ENCODE data around the gene CEP170B.
"Not testable (repeated sequence)": the region's sequence is repeated elsewhere in the genome, so short reads cannot be mapped to it uniquely, and the experiment has no call there.

CEP170B gene

GRCh38 chr14:104932676-104933631 lies 67.9 kb downstream of the CEP170B start:
- peak; percentile 63 to 83 (median 69) for DNase-seq

GRCh38 chr14:104933746-104934733 lies 69.0 kb downstream of the CEP170B start:
- no peak for DNase-seq

DNA sequence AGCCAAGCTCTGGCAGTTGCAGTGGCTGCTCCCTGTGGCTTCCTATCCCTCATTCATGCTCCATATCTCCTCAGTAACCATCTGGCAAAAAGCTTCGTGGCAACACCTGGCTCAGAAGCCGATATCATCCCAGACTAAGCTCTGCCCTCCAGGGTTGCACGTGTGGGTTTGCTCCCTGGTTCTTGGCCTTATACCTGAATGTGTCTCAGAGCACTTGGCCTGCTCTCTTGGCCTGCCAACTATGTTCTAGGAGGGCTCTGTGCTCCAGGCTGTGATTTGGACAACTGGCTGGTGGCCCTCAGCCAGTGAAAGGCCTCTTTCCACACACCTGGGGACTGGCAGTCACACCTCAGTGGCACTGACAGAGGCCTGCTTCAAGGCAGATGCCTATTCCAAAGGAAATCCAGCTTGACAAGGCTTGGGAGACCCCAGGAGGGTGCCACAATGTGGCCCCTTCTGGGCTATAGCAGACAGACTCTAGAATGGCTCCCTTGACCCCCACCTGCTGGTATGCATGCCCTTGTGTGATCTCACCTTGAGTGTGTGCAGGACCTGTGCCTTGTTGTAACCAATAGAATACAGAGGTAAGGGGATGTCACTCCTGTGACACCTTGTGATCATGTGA lies 70.1 kb downstream of the CEP170B start:
- no peak for DNase-seq

DNA sequence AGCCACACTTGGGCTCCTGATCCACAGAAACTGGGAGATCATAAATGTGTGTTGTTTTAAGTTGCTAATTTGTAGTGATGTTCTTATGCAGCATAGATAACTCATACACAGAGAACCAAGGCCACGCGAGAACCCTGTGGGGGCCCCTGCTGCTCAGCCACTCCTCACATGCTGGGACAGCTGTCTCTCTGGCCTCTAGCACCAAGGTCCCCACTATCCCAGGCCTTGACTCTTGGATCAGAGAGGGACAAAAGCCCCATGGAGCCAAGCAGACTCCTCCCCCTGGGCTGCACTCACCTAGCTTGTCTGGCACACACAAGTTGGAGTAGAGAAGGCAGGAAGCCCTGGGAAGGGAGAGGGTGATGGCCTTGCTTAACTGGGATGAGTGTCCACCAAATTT lies 70.9 kb downstream of the CEP170B start:
- DNase-seq, result no peak

- no peak for DNase-seq
These were observed 71.5 kb downstream of the CEP170B start for GRCh38 chr14:104936361-104937155.

DNA sequence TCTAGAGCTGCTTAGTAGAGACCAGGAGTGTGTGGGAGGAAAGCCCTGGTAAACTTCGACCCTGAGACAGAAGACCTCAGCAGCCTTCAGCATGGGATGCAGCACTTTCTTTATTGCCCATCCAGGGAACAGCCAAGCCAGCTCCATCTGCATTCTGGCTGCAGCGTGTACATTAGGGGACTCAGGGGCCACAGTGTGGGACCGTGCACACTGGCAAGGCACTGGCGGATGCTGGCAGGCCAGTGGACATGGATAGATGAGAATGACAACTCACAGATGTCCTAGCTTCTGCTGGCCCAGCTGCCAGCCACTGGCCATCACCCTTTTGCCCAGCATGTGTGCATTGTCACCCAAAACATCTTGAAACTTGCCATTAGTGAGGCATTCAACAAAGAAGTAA lies 72.1 kb downstream of the CEP170B start:
- no peak for DNase-seq

DNA sequence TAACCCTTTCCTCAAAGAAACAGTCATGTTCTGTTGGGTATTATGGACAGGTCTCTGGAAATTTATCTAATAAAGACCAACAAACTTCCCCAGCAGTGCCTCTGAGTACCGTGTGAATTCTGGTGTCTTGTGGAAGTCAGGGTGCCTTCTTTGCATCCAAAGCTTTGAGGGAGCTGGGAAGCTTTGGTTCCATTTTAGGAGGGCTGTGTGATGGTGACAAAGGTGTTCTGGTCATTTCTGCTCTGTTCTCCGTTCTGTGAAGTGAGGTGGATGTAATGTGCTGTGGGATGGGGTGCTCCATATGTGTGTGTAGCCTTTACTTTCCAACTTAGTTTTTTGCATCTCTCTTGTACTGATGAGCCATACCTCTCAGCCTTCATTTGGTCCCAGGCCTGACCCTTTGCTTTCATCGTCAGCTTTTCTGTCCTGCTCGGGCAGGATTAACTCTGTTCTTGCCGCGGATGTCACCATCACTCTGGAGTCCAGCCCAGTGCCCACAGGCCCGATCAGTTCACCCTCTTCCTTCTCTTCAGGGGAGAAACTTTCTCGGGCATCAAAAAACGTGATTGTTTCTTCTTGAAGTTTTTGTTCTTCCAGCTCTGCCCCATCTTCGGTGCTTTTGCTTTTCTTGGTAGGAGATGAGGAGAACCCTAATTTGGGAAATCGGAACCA lies 72.8 kb downstream of the CEP170B start:
- DNase-seq, result no peak

DNA sequence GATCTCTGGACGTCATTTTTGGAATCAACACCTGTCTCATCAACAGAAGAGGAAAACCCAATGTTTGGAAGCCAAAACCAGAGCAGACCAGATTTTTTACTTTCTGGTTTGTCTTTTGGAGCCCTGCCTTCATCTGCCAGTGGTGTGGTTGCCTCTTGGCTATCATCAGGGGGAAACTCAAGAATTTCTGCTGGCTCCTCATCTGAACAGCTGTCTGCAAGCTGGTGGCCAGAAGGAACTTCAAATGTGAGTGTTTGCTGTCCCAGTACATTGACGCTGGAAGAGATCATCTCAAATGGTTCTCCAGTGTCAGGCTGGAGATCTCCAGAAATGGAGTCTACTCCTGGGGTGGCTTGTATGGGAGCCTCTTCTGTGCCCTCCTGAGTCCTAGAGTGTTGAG lies 73.4 kb downstream of the CEP170B start:
- no peak for DNase-seq

- no peak for DNase-seq
These were observed 73.9 kb downstream of the CEP170B start for GRCh38 chr14:104938960-104939359.

DNA sequence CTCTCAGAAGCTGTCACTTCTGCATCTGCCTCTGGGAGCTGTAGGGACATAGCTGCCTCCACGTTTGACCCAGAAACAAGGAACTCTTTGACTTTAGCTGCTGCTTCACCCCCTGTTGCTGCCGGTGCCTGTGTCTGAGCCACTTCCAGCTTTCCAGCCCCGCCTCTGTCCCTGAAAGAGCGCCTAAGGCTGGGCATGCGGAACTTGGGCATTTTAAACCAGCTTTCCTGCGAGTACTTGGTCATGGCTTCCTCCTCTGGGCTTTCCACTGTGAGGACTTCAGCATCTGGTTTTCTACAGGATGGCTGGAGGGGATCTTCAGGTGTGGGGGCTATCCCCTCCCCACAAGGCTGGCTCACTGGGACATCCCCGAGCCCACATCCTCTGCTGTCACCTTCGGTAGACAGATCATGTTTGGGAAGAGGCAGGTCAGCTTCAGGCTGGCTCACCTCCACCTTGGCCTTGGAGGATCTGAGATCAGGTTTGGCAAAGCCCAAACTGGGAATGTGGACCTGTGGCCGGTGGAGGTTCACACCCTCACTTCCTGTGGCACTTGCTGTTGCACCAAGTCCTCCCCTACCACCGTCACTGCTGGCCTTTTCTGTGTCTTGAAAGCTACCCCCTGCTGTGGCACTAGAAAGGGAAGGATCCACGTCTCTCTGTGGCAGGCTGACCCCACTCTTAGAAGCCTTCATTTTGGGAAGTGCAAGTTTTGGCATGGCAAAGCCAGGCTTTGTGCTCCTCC lies 74.8 kb downstream of the CEP170B start:
- DNase-seq, result no peak

DNA sequence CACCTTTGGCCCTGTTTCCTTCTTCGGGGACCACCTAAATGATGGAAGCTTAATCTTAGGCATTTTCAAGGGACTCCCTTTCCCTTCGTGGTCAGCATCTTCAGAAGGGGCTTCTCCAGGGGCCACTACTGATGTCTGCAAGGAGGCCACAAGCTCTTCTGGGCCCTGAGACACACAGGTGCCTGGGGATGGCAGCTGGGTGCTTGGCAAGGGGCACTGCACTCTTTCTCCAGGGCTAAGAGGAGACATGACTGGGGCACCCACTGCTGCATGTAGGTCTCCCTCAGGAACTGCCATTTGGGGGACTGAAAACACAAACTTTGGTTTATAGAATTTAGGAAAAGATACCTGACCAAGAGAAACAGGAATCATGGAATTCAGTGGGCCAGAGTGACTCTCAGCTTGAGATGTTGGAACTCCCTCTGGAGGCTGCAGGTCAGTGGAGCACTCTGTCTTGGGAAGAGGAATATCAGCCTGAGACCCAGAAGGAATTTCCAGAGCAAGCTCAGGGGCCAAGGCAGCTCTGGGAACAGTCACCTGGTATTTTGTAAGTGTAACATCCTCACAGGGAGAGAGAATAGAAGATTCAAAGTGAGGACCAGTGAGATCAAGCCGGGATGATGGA lies 75.6 kb downstream of the CEP170B start:
- no peak for DNase-seq

DNA sequence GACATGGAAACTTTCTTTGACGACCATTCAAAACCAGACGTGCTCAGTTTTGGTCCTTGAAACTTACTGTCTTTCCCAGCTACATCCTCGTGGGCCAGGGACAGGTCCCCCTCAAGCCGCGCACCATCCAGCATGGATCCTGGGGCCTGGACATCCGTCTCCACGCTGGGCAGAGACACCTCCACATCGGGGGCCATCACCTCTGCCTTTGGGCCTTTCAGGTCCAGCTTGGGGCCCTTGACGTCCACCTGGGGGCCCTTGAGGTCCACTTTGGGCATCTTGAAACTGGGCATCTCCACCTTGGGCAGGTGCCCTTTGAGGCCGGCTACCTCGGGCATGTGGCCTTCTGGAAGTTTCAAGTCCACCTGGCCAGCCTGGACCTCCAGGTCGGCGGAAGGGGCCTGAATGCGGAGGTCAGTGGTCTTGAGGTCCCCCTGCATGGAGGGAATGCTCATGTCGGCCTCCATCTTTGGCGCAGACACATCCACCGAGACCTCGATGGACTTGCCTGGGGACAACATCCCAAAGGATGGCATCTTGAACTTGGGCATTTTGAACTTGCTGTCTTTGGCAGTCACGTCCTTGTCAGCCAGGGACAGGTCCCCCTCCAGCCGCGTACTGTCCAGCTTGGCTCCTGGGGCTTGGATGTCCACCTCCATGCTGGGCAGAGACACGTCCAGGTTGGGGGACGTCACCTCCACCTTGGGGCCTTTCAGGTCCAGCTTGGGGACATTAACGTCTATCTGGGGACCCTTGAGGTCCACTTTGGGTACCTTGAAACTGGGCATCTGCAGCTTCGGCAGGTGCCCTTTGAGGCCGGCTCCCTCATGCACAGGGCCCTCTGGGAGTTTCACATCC lies 76.7 kb downstream of the CEP170B start:
- DNase-seq, result no peak

- no peak for DNase-seq
These were observed 77.5 kb downstream of the CEP170B start for GRCh38 chr14:104942586-104942985.

DNA sequence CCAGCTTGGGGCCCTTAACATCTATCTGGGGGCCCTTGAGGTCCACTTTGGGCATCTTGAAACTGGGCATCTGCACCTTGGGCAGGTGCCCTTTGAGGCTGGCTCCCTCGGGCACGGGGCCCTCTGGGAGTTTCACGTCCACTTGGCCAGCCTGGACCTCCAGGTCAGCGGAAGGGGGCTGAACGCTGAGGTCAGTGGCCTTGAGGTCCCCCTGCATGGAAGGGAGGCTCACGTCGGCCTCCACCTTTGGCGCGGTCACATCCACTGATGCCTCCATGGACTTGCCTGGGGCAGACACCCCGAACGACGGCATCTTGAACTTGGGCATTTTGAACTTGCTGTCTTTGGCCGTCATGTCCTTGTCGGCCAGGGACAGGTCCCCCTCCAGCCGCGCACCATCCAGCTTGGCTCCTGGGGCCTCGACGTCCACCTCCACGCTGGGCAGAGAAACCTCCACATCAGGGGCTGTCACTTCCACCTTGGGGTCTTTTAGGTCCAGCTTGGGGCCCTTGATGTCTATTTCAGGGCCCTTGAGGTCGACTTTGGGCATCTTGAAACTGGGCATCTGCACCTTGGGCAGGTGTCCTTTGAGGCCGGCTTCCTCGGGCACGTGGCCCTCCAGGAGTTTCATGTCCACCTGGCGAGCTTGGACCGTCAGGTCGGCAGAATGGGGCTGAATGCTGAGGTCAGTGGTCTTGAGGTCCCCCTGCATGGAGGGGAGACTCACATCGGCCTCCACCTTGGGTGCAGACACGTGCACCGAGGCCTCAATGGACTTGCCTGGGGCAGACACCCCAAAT lies 78.3 kb downstream of the CEP170B start:
- not testable (repeated sequence) for DNase-seq

DNA sequence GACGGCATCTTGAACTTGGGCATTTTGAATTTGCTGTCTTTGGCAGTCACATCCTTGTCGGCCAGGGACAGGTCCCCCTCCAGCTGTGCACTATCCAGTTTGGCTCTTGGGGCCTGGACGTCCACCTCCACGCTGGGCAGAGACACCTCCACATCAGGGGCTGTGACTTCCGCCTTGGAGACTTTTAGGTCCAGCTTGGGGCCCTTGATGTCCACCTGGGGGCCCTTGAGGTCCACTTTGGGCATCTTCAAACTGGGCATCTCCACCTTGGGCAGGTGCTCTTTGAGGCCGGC lies 78.9 kb downstream of the CEP170B start:
- DNase-seq, result not testable (repeated sequence)

DNA sequence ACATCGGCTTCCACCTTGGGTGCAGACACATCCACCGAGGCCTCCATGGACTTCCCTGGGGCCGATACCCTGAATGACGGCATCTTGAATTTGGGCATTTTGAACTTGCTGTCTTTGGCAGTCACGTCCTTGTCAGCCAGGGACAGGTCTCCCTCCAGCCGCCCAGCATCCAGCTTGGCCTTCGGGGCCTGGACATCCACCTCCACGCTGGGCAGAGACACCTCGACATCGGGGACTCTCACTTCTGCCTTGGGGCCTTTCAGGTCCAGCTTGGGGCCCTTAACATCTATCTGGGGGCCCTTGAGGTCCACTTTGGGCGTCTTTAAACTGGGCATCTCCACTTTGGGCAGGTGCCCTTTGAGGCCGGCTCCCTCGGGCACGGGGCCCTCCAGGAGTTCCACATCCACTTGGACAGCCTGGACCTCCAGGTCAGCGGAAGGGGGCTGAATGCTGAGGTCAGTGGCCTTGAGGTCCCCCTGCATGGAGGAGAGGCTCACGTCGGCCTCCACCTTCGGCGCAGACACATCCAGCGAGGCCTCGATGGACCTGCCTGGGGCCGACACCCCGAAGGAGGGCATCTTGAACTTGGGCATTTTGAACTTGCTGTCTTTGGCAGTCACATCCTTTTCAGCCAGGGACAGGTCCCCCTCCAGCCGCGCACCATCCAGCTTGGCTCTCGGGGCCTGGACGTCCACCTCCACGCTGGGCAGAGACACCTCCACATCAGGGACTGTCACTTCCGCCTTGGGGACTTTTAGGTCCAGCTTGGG lies 79.6 kb downstream of the CEP170B start:
- not testable (repeated sequence) for DNase-seq

DNA sequence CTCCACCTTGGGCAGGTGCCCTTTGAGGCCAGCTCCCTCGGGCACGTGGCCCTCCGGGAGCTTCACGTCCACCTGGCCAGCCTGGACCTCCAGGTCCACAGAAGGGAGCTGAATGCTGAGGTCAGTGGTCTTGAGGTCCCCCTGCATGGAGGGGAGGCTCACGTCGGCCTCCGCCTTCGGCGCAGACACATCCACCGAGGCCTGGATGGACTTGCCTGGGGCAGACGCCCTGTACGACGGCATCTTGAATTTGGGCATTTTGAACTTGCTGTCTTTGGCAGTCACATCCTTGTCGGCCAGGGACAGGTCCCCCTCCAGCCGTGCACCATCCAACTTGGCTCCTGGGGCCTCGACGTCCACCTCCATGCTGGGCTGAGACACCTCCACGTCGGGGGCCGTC lies 80.2 kb downstream of the CEP170B start:
- DNase-seq, result not testable (repeated sequence)

Data from T-helper 2 cell (primary cell).